ENCODE measurements around the gene NR1I2. TPM values are rescaled to one million over a fixed set of nuclear protein-coding genes. Genes with fewer than 3 reads are reported as not detected.

The NR1I2 gene
- total and polyA plus RNA-seq, 2 donors (not counting 3 experiments of a cell fraction or from before 2014, with no cell fraction given): 0.03 TPM; not detected in 1

DNA sequence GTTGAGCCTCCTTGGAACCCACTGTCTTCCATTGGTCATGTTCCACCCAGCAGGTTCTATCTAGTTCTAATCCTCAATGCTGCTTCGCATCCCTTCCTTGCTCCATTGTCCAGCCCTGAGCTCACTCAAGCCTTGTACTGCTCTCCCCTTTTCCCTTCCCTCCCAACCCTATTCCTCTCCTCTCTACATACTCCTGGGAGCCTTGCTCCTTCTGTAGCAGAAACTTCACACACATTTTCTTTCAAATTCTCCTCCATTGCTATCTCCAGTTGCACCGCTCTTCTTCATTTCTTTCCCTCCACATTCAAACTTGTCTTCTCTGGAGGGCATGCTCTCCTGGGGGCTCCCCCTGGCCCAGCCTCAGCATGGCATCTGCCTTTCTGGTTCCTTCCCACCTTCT, 14.5 kb downstream of the NR1I2 start:
- H3K9me3 ChIP-seq (replicated peaks; ENCODE audit: control insufficient read depth, insufficient read depth, low read length): no peaks in the 10 kb centered on the region
- DNase-seq (ENCODE audit: low read depth, low spot score): no peak
- no peak for FAIRE-seq
- H3K4me3 ChIP-seq (replicated peaks in 1 of 3; ENCODE audit: insufficient read depth in 1 of 3, low read depth in 1 of 3, low read length in 3 of 3): no peak overlapping the region
- ChIA-PET CTCF (no interaction called here), POLR2A (no interaction called here)
- no peak overlapping the region for H3K9ac ChIP-seq (replicated peaks; ENCODE audit: extremely low read depth, insufficient read depth, low read length)
- intact Hi-C loops (cut with micrococcal nuclease) (no loop called here), dilution Hi-C loops (cut with MboI; ENCODE audit: extremely low pct_ligation_motif_present, low sequenced_read_pairs) (no loop called here)
- no peaks in the 10 kb centered on the region for H4K20me1 ChIP-seq (replicated peaks; ENCODE audit: control insufficient read depth, extremely low read depth, insufficient read depth, low read length)
- no peaks in the 10 kb centered on the region for H3K9me1 ChIP-seq (replicated peaks; ENCODE audit: control insufficient read depth, extremely low read depth, insufficient read depth, low read length)
- H3K79me2 ChIP-seq (ENCODE audit: control insufficient read depth, insufficient read depth, low read length): no peaks in the 10 kb centered on the region
- H3K4me2 ChIP-seq (ENCODE audit: insufficient read depth, low read length): no peak overlapping the region
- no peak overlapping the region for H3K27ac ChIP-seq (ENCODE audit: insufficient read depth, low read depth, low read length)
- no TSS peak for BruUV-seq (replicated peaks)
- H3K27me3 ChIP-seq (ENCODE audit: control insufficient read depth in 2 of 2, insufficient read depth in 2 of 2, low read length in 2 of 2): peaks cover 0 to 2% of the 10 kb centered on the region in 2 experiments
- peaks cover 5% of the 10 kb centered on the region for H3K4me1 ChIP-seq (ENCODE audit: control insufficient read depth, extremely low read depth, insufficient read depth, low read length)
- no peak for TF ChIP-seq MYC (IDR thresholded peaks at IDR 0.05; ENCODE audit: low read depth, low read length)
- no peak for TF ChIP-seq FOS (IDR thresholded peaks at IDR 0.05; ENCODE audit: borderline replicate concordance, insufficient read depth, low read length)
- no peak for TF ChIP-seq JUN (IDR thresholded peaks at IDR 0.05; ENCODE audit: borderline replicate concordance, insufficient read depth, insufficient read length, low read depth)
- TF ChIP-seq POLR2AphosphoS5 (IDR thresholded peaks at IDR 0.05; ENCODE audit: insufficient read depth, low read depth, low read length): no peak
- TF ChIP-seq EZH2 (IDR thresholded peaks at IDR 0.05; ENCODE audit: borderline replicate concordance, low read depth, low read length, severe bottlenecking): no peak
- no peak overlapping the region for H2AFZ ChIP-seq (ENCODE audit: low read depth, low read length)
- H3K36me3 ChIP-seq (ENCODE audit: control insufficient read depth in 2 of 2, extremely low read depth in 1 of 2, insufficient read depth in 2 of 2, low read length in 2 of 2): no peaks in the 10 kb centered on the region

DNA sequence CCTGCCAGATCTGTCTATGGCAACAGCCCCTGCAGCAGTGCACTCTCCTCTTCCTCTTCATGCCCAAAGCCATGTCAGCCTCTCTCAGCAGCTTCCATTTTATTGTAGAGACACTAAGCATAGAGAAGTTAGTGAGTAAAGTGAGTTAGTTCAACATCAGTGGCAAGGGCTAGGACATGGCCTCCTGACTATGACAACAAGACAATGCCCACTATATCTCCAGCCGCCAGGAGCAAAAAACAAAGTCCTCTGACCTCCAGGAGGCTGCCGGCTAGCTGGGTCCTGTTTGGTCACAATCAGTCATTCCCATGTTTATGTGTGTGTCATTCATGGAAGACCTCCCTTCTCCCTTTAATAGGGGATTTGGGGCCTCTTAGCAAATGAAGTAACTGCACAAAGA, 14.9 kb downstream of the NR1I2 start:
- CTCF ChIA-PET: no interaction called here
- H3K9me3 ChIP-seq (replicated peaks; ENCODE audit: control insufficient read depth, insufficient read depth, low read length): no peaks in the 10 kb centered on the region
- H3K36me3 ChIP-seq (ENCODE audit: control insufficient read depth in 2 of 2, extremely low read depth in 1 of 2, insufficient read depth in 2 of 2, low read length in 2 of 2): no peaks in the 10 kb centered on the region
- DNase-seq (ENCODE audit: low read depth, low spot score) (no peak), FAIRE-seq (no peak)
- no peak overlapping the region for H2AFZ ChIP-seq (ENCODE audit: low read depth, low read length)
- no peak overlapping the region for H3K4me2 ChIP-seq (ENCODE audit: insufficient read depth, low read length)
- POLR2A ChIA-PET: no interaction called here
- dilution Hi-C loops (cut with MboI; ENCODE audit: extremely low pct_ligation_motif_present, low sequenced_read_pairs): no loop called here
- H4K20me1 ChIP-seq (replicated peaks; ENCODE audit: control insufficient read depth, extremely low read depth, insufficient read depth, low read length): no peaks in the 10 kb centered on the region
- H3K27me3 ChIP-seq (ENCODE audit: control insufficient read depth in 2 of 2, insufficient read depth in 2 of 2, low read length in 2 of 2): peaks cover 0 to 3% of the 10 kb centered on the region in 2 experiments
- no peak overlapping the region for H3K9ac ChIP-seq (replicated peaks; ENCODE audit: extremely low read depth, insufficient read depth, low read length)
- TF ChIP-seq EZH2 (IDR thresholded peaks at IDR 0.05; ENCODE audit: borderline replicate concordance, low read depth, low read length, severe bottlenecking) (no peak), GATA2 (IDR thresholded peaks at IDR 0.05; ENCODE audit: insufficient read depth, insufficient read length, low read depth, low read length) (no peak), POLR2AphosphoS5 (IDR thresholded peaks at IDR 0.05; ENCODE audit: insufficient read depth, low read depth, low read length) (no peak), JUN (IDR thresholded peaks at IDR 0.05; ENCODE audit: borderline replicate concordance, insufficient read depth, insufficient read length, low read depth) (no peak), POLR2A (IDR thresholded peaks at IDR 0.05; ENCODE audit: low read depth, low read length) (no peak), MYC (IDR thresholded peaks at IDR 0.05; ENCODE audit: low read depth, low read length) (no peak), FOS (IDR thresholded peaks at IDR 0.05; ENCODE audit: borderline replicate concordance, insufficient read depth, low read length) (no peak)
- TF ChIP-seq, protein P1, sequence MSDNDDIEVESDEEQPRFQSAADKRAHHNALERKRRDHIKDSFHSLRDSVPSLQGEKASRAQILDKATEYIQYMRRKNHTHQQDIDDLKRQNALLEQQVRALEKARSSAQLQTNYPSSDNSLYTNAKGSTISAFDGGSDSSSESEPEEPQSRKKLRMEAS (IDR thresholded peaks at IDR 0.05; ENCODE audit: insufficient read depth, insufficient read length): no peak
- TF ChIP-seq, protein P2, sequence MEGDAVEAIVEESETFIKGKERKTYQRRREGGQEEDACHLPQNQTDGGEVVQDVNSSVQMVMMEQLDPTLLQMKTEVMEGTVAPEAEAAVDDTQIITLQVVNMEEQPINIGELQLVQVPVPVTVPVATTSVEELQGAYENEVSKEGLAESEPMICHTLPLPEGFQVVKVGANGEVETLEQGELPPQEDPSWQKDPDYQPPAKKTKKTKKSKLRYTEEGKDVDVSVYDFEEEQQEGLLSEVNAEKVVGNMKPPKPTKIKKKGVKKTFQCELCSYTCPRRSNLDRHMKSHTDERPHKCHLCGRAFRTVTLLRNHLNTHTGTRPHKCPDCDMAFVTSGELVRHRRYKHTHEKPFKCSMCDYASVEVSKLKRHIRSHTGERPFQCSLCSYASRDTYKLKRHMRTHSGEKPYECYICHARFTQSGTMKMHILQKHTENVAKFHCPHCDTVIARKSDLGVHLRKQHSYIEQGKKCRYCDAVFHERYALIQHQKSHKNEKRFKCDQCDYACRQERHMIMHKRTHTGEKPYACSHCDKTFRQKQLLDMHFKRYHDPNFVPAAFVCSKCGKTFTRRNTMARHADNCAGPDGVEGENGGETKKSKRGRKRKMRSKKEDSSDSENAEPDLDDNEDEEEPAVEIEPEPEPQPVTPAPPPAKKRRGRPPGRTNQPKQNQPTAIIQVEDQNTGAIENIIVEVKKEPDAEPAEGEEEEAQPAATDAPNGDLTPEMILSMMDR (IDR thresholded peaks at IDR 0.05; ENCODE audit: extremely low read depth in 1 of 2, insufficient read depth in 1 of 2, low read depth in 1 of 2, low read length in 2 of 2): no peak
- intact Hi-C loops (cut with micrococcal nuclease): no loop called here
- no TSS peak for BruUV-seq (replicated peaks)
- H3K9me1 ChIP-seq (replicated peaks; ENCODE audit: control insufficient read depth, extremely low read depth, insufficient read depth, low read length): no peaks in the 10 kb centered on the region
- no peak overlapping the region for H3K4me3 ChIP-seq (replicated peaks in 1 of 3; ENCODE audit: insufficient read depth in 1 of 3, low read depth in 1 of 3, low read length in 3 of 3)
- peaks cover 5% of the 10 kb centered on the region for H3K4me1 ChIP-seq (ENCODE audit: control insufficient read depth, extremely low read depth, insufficient read depth, low read length)
- H3K27ac ChIP-seq (ENCODE audit: insufficient read depth, low read depth, low read length): no peak overlapping the region
- H3K79me2 ChIP-seq (ENCODE audit: control insufficient read depth, insufficient read depth, low read length): no peaks in the 10 kb centered on the region
